Lower leg skin (tissue), 3 donors: Measurements from ENCODE around the gene RGS10.

Source experiments
- CTCF ChIP-seq, 3 donors: fragments of 450-650 bp; IDR thresholded peaks; one replicate each; pipeline ENCODE4 v1.5.1; 2016; ENCODE audit warnings: antibody characterized with exemption in 3 of 3, mild to moderate bottlenecking in 3 of 3, moderate library complexity in 2 of 3
- POLR2A ChIP-seq, 2 donors: fragments of 450-650 bp; IDR thresholded peaks; one replicate each; pipeline ENCODE4 v1.6.1; 2016 to 2017; ENCODE audit warnings: antibody characterized with exemption in 2 of 2, mild to moderate bottlenecking in 1 of 2, moderate library complexity in 1 of 2

- TF ChIP-seq CTCF (IDR thresholded peaks at IDR 0.05) (no peak), POLR2A (IDR thresholded peaks at IDR 0.05) (no peak)
Observed at GRCh38 chr10:119494236-119495020, 48.1 kb downstream of the RGS10 start.
